Fibroblast of skin of right quadriceps (primary cell): ENCODE data around the gene RANGRF.
"Not testable (repeated sequence)": the region's sequence is repeated elsewhere in the genome, so short reads cannot be mapped to it uniquely, and the experiment has no call there.

Experiments used
- DNase-seq: peaks from one replicate; pipeline ENCODE4 v3.0.0-alpha.2; 2013

Gene RANGRF

GRCh38 chr17:8288336-8289102 lies at the start of gene RANGRF:
Gene RANGRF, plus strand, starts transcription at chr17:8288670. Its CDS starts 119 bp downstream, at chr17:8288789.
- peak; percentile 77 for DNase-seq

DNA sequence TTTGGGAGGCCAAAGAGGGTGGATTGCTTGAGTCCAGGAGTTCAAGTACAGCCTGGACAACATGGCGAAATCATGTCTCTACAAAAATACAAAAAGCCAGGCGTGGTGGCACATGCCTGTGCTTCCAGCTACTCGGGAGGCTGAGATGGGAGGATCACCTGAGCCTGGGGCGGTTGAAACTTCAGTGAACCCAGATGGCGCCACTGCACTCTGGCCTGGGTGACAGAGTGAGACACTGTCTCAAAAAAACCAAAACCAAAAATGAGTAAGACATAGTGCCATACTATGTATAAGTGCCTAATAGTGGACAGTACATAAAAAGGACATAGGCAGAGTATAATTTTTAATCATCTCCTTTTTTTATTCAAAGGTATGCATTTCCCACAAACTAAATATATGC lies 44.6 kb upstream of the RANGRF start:
- no peak for DNase-seq

GRCh38 chr17:8244768-8245167 lies 43.7 kb upstream of the RANGRF start:
- no peak for DNase-seq

DNA sequence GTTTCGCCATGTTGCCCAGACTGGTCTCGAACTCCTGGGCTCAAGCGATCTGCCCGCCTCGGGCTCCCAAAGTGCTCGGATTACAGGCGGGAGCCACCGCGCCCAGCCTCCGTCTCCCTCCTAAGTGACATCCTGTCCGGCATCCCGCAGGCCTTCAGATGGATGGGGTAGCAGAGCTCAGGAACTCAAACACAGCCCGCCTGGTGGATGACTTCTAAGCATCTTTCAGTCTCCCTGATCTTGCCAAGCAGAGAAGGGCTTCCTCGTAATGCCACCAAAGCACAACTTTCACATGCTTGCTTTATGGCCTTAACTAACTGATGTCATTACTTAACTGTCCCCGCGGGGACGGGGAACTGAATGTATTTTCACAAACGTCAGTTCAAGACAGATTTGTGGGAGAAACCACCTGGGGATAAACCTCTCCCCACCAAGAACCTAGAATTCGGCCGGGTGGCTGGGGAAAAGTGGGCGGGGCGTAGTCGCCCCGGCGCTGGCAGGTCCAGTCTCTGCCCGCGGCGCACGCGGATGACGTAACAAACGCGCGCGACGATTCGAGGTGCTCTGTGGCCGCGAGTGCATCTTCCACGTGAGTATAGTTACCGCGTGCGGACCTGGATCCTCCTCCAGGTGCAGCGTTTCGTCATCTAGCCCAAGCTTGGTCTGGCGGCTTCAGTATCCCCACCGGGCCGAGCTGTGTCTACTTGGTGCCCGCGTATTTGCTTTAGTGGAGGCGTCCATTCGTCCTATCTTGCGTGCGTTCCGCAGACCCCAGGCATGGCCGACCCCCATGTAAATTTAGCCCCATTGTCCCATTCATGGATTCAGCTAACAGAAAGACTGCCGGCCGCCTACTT lies 39.5 kb upstream of the RANGRF start, which contains the start of gene PFAS:
PFAS (plus strand) TSS at position 539 of the 857 bp plus-strand sequence. CDS start 4,649 bp downstream, outside the sequence.
- DNase-seq = peak; percentile 89

DNA sequence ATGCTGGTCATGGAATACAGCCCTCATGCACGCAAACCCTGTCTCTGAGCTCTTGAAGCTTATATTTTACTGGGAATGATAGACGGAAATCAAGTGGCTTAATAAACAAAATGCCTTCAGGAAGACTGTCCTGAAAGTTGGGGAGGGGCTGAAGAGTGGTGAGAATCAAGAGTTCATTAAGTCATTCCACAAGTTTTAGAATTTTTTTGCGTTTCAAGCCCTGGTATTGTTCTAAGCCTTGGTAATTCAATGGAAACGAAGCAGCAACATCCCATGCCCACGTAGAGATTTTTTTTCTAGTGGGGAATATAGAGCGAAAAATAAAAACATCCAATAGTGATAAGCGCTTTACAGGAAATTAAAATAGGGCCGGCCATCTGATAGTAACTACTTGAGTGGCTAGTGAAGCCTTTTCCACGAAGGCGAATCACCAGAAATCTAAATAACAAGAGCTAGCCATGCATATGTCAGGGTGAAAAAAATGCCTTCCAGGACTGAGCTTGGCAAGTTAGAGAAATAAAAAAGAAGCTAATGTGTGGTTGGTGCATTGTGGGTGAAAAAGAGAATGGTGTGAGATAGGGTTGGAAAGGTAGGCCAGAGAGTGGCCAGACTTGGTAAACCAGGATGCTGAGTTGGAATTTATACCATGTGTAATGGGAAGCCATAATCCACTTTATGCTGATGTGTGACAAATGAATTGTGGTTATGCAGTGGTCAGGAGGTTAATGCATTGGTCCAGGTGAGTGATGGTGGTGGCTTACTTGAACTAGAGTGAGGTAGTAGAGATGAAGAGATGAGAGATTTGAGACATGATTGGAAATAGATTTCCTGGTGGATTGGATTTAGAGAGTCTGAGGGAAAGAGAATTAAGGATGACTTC lies 38.6 kb upstream of the RANGRF start:
- no peak for DNase-seq

DNA sequence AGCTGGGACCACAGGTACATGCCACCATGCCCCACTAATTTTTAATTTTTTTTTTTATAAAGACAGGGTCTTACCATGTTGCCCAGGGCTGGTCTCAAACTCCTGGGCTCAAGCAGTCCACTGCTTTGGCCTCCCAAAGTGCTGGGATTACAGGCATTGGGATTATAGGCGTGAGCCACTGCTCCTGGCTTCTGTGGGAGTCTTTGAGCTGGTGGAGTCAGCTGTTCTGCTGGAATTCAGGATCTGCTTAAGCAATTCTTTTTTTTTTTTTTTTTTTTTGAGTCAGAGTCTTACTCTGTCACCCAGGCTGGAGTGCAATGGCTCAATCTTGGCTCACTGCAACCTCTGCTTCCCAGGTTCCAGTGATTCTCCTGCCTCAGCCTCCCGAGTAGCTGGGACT lies 37.1 kb upstream of the RANGRF start:
- not testable (repeated sequence) for DNase-seq

GRCh38 chr17:8253801-8254200 lies 34.7 kb upstream of the RANGRF start:
- no peak for DNase-seq

DNA sequence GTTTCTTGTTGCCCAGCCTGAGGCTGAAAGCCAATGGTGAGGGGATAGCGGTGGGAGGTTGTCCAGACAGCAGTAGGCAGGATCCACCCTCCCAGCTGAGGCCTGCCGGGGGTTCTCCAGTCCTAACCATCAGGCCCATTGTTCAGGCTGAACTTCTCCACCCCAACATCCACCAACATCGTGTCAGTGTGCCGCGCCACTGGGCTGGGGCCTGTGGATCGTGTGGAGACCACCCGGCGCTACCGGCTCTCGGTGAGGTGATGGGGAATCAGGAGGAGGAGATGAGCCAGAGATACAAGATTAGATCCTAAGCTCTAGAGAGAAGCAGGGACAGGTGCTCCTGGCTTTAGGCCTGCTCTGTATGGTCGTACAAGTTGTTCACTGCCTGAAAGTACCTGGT lies 33.6 kb upstream of the RANGRF start:
- DNase-seq = no peak

GRCh38 chr17:8255499-8255898 lies 33.0 kb upstream of the RANGRF start:
- DNase-seq = no peak

DNA sequence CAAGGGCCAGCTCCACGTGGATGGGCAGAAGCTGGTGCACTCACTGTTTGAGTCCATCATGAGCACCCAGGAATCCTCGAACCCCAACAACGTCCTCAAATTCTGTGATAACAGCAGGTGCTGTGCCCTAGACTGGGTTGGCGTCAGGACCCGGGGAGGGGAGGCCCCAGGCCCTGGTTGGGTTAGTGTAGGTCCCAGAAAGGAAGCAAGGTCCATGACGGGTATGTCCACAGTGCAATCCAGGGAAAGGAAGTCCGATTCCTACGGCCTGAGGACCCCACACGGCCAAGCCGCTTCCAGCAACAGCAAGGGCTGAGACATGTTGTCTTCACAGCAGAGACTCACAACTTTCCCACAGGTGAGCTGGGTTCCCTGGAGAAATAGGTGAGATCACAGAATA lies 32.2 kb upstream of the RANGRF start:
- no peak for DNase-seq

- DNase-seq = no peak
Measured at GRCh38 chr17:8256691-8257090, 31.8 kb upstream of the RANGRF start.

- no peak for DNase-seq
Measured at GRCh38 chr17:8257801-8258200, 30.7 kb upstream of the RANGRF start.

- no peak for DNase-seq
Measured at GRCh38 chr17:8264320-8264719, 24.1 kb upstream of the RANGRF start.

- DNase-seq = no peak
Measured at GRCh38 chr17:8264836-8265542, 23.5 kb upstream of the RANGRF start.

- DNase-seq = no peak
Measured at GRCh38 chr17:8266648-8267479, 21.6 kb upstream of the RANGRF start.

DNA sequence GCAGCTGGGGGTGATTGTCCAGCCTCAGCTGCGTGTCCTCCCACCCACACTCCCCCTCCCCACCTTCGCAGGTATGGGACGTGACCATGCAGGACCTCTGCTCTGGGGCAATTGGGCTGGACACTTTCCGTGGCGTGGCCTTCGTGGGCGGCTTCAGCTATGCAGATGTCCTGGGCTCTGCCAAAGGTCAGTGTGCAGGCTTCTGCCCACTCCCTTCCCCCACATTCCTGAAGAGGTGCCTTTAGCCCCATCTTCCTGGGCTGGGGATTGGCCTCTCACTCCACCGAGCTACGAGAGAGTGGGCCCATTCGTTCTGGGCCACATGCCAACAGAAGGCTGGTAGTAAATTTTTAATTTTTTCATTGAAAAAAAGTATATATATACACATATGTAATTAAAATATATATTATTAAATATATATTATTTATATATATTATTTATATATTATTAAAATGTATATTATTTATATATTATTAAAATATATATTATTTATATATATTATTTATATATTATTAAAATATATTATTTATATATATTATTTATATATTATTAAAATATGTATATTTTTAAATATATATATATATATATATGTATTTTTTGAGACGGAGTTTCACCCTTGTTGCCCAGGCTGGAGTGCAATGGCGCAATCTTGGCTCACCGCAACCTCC lies 20.9 kb upstream of the RANGRF start:
- DNase-seq = no peak

- DNase-seq = no peak
Measured at GRCh38 chr17:8268550-8269298, 19.7 kb upstream of the RANGRF start.

- DNase-seq = no peak
Measured at GRCh38 chr17:8272421-8272820, 16.0 kb upstream of the RANGRF start.

DNA sequence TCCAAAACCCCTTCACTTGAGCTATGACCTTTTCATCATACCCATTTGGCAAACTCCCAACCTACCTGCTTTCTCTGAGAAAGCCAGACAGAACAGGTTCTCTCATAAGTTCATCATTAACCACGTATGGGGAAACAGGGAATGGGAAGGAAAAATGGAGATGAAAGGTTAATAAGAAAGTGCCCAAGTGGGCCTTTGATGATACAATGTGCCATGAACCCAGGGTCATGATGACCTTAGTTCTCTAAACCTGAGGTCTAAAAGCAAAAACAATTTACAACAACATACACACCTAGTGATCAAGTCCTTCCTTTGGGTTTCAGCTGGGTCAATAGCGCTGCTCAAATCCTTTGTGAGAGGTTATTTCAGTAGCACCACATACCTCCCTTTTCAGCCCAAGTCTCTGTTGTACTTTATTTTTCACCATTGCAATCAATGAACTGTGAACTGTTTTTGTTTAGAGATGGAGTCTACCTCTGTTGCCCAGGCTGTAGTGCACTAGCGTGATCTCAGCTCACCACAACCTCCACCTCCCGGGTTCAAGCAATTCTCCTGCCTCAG lies 14.5 kb upstream of the RANGRF start:
- DNase-seq = no peak

DNA sequence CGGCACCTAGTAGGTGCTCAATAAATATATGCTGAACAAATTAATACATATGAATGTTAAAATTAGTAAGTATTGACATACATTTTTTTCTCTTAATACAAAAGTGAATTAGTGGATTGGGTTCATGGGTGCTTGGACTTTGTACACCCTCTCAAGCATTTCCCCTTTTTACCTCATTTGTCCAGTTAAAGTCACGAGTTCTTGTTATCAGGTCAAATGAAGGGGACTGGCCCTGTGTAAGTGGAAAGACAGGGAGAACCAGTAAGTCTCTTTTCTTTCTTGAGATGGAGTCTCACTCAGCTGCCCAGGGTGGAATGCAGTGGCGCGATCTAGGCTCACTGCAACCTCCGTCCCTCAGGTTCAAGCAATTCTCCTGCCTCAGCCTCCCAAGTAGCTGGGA lies 13.7 kb upstream of the RANGRF start:
- no peak for DNase-seq
